Muscle layer of duodenum (tissue), 2 donors: Measurements from ENCODE around the gene SDS.
A peak's percentile ranks its signal among the peaks of the same experiment; 100 is the strongest.

Experiments
- H3K27ac ChIP-seq: one replicate; pipeline ENCODE4 v1.7.0; 2013; ENCODE audit warnings: mild to moderate bottlenecking, low read length
- H3K27me3 ChIP-seq: one replicate; pipeline ENCODE4 v1.7.0; 2013; ENCODE audit warnings: low read depth, mild to moderate bottlenecking, control low read depth, low read length
- H3K36me3 ChIP-seq, 2 donors: one replicate each; pipeline ENCODE4 v1.7.0; 2013; ENCODE audit warnings: low read length in 2 of 2, control low read depth in 1 of 2, mild to moderate bottlenecking in 1 of 2; ENCODE audit not compliant: insufficient read depth in 2 of 2, control insufficient read depth in 1 of 2
- H3K4me1 ChIP-seq, 2 donors: one replicate each; pipeline ENCODE4 v1.7.0; 2013; ENCODE audit warnings: low read length in 2 of 2, mild to moderate bottlenecking in 2 of 2, control low read depth in 1 of 2, moderate library complexity in 1 of 2; ENCODE audit not compliant: insufficient read depth in 2 of 2, control insufficient read depth in 1 of 2
- H3K4me3 ChIP-seq, 2 donors: one replicate each; pipeline ENCODE4 v1.7.0; 2013; ENCODE audit warnings: low read length in 2 of 2, low read depth in 1 of 2, mild to moderate bottlenecking in 1 of 2
- H3K9me3 ChIP-seq, 2 donors: one replicate each; pipeline ENCODE4 v1.7.0; 2013; ENCODE audit warnings: low read length in 2 of 2, control low read depth in 1 of 2, mild to moderate bottlenecking in 1 of 2; ENCODE audit not compliant: control insufficient read depth in 1 of 2
- donor health status: healthy.

The SDS gene

GRCh38 chr12:113424456-113424855 is 20.8 kb upstream of the SDS start:
- no peak overlapping the region for H3K4me3 ChIP-seq
- H3K36me3 ChIP-seq: no peaks in the 10 kb centered on the region
- no peak overlapping the region for H3K27ac ChIP-seq
- no peaks in the 10 kb centered on the region for H3K9me3 ChIP-seq
- H3K27me3 ChIP-seq: no peaks in the 10 kb centered on the region
- peaks cover 6 to 7% of the 10 kb centered on the region in 2 donors for H3K4me1 ChIP-seq

- Histone ChIP-seq H3K27ac (peak overlapping the region; percentile 65), H3K27me3 (no peaks in the 10 kb centered on the region), H3K4me3 (peak overlapping the region; percentile 55 to 56)
Measured at GRCh38 chr12:113422886-113423669, 19.4 kb upstream of the SDS start.

GRCh38 chr12:113422030-113422885 is 18.6 kb upstream of the SDS start, which contains the start of gene SDSL:
SDSL (plus strand) TSS chr12:113422380; CDS start chr12:113427983, 5,603 bp downstream.
- Histone ChIP-seq H3K27ac (peak within 1 kb of the TSS; percentile 65), H3K36me3 (no peaks in the 10 kb centered on the region), H3K27me3 (no peaks in the 10 kb centered on the region), H3K4me3 (peak within 1 kb of the TSS; percentile 55 to 56), H3K9me3 (no peaks in the 10 kb centered on the region), H3K4me1 (peaks cover 6 to 7% of the 10 kb centered on the region in 2 donors)

More at GRCh38 chr12:113422886-113423669, 19.4 kb upstream of the SDS start:
- Histone ChIP-seq H3K9me3 (no peaks in the 10 kb centered on the region), H3K36me3 (no peaks in the 10 kb centered on the region), H3K4me1 (peaks cover 6 to 7% of the 10 kb centered on the region in 2 donors)

- no peak overlapping the region for H3K4me3 ChIP-seq
- no peaks in the 10 kb centered on the region for H3K9me3 ChIP-seq
- H3K27ac ChIP-seq: no peak overlapping the region
- H3K36me3 ChIP-seq: no peaks in the 10 kb centered on the region
- no peaks in the 10 kb centered on the region for H3K27me3 ChIP-seq
- peaks cover 6 to 7% of the 10 kb centered on the region in 2 donors for H3K4me1 ChIP-seq
Measured at GRCh38 chr12:113420996-113421595, 17.4 kb upstream of the SDS start.

- Histone ChIP-seq H3K4me3 (no peak overlapping the region), H3K9me3 (no peaks in the 10 kb centered on the region), H3K27ac (no peak overlapping the region), H3K4me1 (peaks cover 6 to 7% of the 10 kb centered on the region in 2 donors), H3K36me3 (no peaks in the 10 kb centered on the region), H3K27me3 (no peaks in the 10 kb centered on the region)
Measured at GRCh38 chr12:113418213-113418879, 14.7 kb upstream of the SDS start.

GRCh38 chr12:113416091-113416754 is 12.5 kb upstream of the SDS start:
- Histone ChIP-seq H3K36me3 (no peaks in the 10 kb centered on the region), H3K4me3 (no peak overlapping the region), H3K27ac (no peak overlapping the region), H3K27me3 (no peaks in the 10 kb centered on the region), H3K4me1 (no peaks in the 10 kb centered on the region), H3K9me3 (no peaks in the 10 kb centered on the region)

GRCh38 chr12:113414519-113415038 is 10.9 kb upstream of the SDS start:
- Histone ChIP-seq H3K36me3 (no peaks in the 10 kb centered on the region), H3K4me1 (no peaks in the 10 kb centered on the region), H3K27ac (no peak overlapping the region), H3K27me3 (peaks cover 5% of the 10 kb centered on the region), H3K4me3 (no peak overlapping the region), H3K9me3 (no peaks in the 10 kb centered on the region)

GRCh38 chr12:113413488-113413939 is 9.8 kb upstream of the SDS start:
- H3K27me3 ChIP-seq: peaks cover 6% of the 10 kb centered on the region
- no peak overlapping the region for H3K4me3 ChIP-seq

GRCh38 chr12:113409462-113410124 is 5.9 kb upstream of the SDS start:
- Histone ChIP-seq H3K4me3 (no peak overlapping the region), H3K36me3 (no peaks in the 10 kb centered on the region), H3K27me3 (peaks cover 6% of the 10 kb centered on the region), H3K4me1 (no peaks in the 10 kb centered on the region), H3K27ac (no peak overlapping the region), H3K9me3 (no peaks in the 10 kb centered on the region)

More at GRCh38 chr12:113413488-113413939, 9.8 kb upstream of the SDS start:
- H3K9me3 ChIP-seq: no peaks in the 10 kb centered on the region
- no peaks in the 10 kb centered on the region for H3K4me1 ChIP-seq
- no peaks in the 10 kb centered on the region for H3K36me3 ChIP-seq
- no peak overlapping the region for H3K27ac ChIP-seq

- Histone ChIP-seq H3K27ac (no peak overlapping the region), H3K9me3 (no peaks in the 10 kb centered on the region), H3K4me3 (no peak overlapping the region), H3K4me1 (no peaks in the 10 kb centered on the region), H3K27me3 (peaks cover 6% of the 10 kb centered on the region), H3K36me3 (no peaks in the 10 kb centered on the region)
Measured at GRCh38 chr12:113408756-113409298, 5.1 kb upstream of the SDS start.
